Neural progenitor cell (in vitro differentiated cells): ENCODE results near the gene STK4.

Source experiments
- EZH2 ChIP-seq: fragments of 200-600 bp; sonication (generic); IDR thresholded peaks from 2 replicates; pipeline ENCODE4 v1.6.1; 2017; ENCODE audit warnings: antibody characterized with exemption, mild to moderate bottlenecking, moderate library complexity
- EZH2phosphoT487 ChIP-seq: fragments of 200-600 bp; sonication (generic); IDR thresholded peaks from 2 replicates; pipeline ENCODE4 v1.6.1; 2017; ENCODE audit warnings: antibody characterized with exemption
- TF ChIP-seq, protein P1 (sequence below): fragments of 200-600 bp; sonication (generic); IDR thresholded peaks from 2 replicates; pipeline ENCODE4 v1.5.1; 2017; ENCODE audit warnings: antibody characterized with exemption, mild to moderate bottlenecking

DNA sequence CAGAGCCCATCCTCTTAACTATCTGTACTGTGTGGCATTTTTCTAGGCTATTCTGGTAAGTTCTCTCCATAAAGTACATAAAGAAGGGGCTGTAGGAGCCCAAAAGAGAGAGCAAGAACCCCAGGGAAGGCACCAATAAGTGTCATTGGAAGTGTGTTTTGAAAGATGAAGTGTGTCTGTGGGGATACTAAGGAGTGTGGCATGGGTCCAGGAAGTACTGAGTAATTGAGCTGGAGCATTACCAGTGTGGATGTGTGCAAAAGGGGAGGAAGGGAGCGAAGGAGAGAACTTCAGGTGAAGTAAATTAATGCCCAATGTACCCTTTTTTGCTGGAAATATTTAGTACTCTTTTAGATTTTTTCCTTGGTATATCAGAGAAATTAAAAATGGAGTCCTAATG lies 70.7 kb downstream of the STK4 start:
- TF ChIP-seq EZH2phosphoT487: no peak
- TF ChIP-seq, protein P1, sequence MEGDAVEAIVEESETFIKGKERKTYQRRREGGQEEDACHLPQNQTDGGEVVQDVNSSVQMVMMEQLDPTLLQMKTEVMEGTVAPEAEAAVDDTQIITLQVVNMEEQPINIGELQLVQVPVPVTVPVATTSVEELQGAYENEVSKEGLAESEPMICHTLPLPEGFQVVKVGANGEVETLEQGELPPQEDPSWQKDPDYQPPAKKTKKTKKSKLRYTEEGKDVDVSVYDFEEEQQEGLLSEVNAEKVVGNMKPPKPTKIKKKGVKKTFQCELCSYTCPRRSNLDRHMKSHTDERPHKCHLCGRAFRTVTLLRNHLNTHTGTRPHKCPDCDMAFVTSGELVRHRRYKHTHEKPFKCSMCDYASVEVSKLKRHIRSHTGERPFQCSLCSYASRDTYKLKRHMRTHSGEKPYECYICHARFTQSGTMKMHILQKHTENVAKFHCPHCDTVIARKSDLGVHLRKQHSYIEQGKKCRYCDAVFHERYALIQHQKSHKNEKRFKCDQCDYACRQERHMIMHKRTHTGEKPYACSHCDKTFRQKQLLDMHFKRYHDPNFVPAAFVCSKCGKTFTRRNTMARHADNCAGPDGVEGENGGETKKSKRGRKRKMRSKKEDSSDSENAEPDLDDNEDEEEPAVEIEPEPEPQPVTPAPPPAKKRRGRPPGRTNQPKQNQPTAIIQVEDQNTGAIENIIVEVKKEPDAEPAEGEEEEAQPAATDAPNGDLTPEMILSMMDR: no peak
- TF ChIP-seq EZH2: no peak
